ENCODE measurements around the gene PECR. TPM values are rescaled to one million over a fixed set of nuclear protein-coding genes. Genes with fewer than 3 reads are reported as not detected.

The PECR gene
- total and polyA plus RNA-seq, 2 experiments from 2014 or later, result 5.4 to 8.2 TPM

DNA sequence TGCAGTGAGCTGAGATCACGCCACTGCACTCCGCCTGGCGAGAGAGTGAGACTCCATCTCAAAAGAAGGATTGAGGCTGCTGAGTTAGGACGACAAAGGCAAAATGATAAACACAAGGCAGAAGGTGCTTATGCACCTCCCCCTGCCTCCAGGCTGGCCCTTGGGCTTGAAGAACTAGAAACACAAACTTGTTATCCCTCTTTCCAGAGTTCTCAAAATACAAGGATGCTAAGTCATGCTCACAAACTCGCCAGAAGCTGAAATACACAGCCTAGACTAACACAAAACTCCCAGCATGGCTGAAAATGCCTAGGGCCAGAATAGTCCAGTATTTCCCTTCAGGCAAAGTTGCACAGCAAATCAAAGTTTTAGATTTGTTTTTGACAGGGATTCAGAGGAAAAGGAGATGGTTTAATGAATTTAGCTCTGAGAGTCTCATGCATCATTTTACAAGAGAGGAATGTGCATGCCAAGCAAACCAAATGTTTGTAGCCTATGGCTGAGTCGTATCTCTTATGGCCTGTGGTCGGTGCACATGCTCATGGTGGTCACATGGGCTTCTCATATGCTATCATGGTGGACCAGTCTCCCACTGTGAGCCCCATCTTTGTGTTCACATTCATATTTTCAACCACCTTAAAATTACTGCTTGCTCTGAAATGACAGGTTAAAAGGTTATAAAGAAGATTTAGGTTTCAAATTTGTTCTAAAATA, 52.0 kb downstream of the PECR start:
- H3K27me3 ChIP-seq (replicated peaks; ENCODE audit: insufficient read depth), result no peaks in the 10 kb centered on the region
- no peak overlapping the region for H3K4me3 ChIP-seq
- DNase-seq, result peak; percentile 59
- no peaks in the 10 kb centered on the region for H3K36me3 ChIP-seq (ENCODE audit: low read depth)
- H3K9ac ChIP-seq, result no peak overlapping the region
- H3F3A ChIP-seq (ENCODE audit: insufficient read depth), result peaks cover 22% of the 10 kb centered on the region
- no peak overlapping the region for H3K27ac ChIP-seq
- no peak overlapping the region for H2AFZ ChIP-seq
- TF ChIP-seq EZH2 (IDR thresholded peaks at IDR 0.05; ENCODE audit: insufficient read depth, poor library complexity, severe bottlenecking) (no peak), EZH2phosphoT487 (IDR thresholded peaks at IDR 0.05; ENCODE audit: insufficient read depth, low read depth) (no peak)
- no peaks in the 10 kb centered on the region for H3K9me2 ChIP-seq (ENCODE audit: insufficient read depth)
- in situ Hi-C loops (cut with MboI), result no loop called here
- WGBS, 2 experiments (ENCODE audit: low coverage in 1 of 2, low lambda C conversion rate in 2 of 2, missing lambda C conversion rate in 2 of 2), result 87 to 93% methylated on average over 7 of the region's 7 CpGs
- peaks cover 22% of the 10 kb centered on the region for H3K4me1 ChIP-seq (ENCODE audit: insufficient read depth)
- H3K4me2 ChIP-seq (ENCODE audit: unreplicated experiment), result no peak overlapping the region
- no peaks in the 10 kb centered on the region for H3K79me2 ChIP-seq (ENCODE audit: insufficient read depth)
- no peaks in the 10 kb centered on the region for H3K9me3 ChIP-seq (ENCODE audit: low read depth)
- no peaks in the 10 kb centered on the region for H4K20me1 ChIP-seq (ENCODE audit: insufficient read depth)

DNA sequence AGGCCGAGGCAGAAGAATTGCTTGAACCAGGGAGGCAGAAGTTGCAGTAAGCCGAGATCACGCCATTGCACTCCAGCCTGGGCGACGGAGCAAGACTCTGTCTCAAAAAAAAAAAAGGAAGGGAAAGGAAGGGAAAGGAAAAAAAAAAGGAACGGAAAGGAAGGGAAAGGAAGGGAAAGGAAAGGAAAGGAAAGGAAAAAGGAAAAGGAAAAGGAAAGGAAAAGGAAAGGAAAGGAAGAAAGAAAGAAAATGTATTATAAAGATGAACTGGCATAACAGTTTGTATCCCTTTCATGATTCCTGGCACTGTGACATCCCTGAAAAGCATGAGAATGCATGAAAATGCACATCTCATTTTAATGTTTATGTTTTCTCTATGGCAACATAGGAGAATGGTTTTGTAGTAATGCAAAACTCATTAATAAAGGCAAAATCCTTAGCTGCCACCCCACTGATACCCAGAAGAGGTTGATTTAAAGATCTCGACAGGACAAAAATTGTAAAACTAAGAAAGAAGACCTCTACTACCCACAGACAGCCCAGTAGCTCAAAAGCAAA, 56.8 kb downstream of the PECR start:
- Histone ChIP-seq H3K36me3 (ENCODE audit: low read depth) (no peaks in the 10 kb centered on the region), H3K9me3 (ENCODE audit: low read depth) (no peaks in the 10 kb centered on the region), H3K4me1 (ENCODE audit: insufficient read depth) (peaks cover 4% of the 10 kb centered on the region; the same call in 1 of the 2 replicates), H3K27ac (no peak overlapping the region), H3K4me2 (ENCODE audit: unreplicated experiment) (no peak overlapping the region), H3K4me3 (no peak overlapping the region), H3F3A (ENCODE audit: insufficient read depth) (no peaks in the 10 kb centered on the region), H4K20me1 (ENCODE audit: insufficient read depth) (no peaks in the 10 kb centered on the region), H3K9ac (no peak overlapping the region), H3K79me2 (ENCODE audit: insufficient read depth) (no peaks in the 10 kb centered on the region), H3K27me3 (replicated peaks; ENCODE audit: insufficient read depth) (no peaks in the 10 kb centered on the region), H3K9me2 (ENCODE audit: insufficient read depth) (no peaks in the 10 kb centered on the region), H2AFZ (no peak overlapping the region)
- no peak for DNase-seq
- 86 to 93% methylated on average over 4 to 7 of the region's 7 CpGs for WGBS, 2 experiments (ENCODE audit: low coverage in 1 of 2, low lambda C conversion rate in 2 of 2, missing lambda C conversion rate in 2 of 2)
- in situ Hi-C loops (cut with MboI), result loop anchor here (5.0 kb wide), 1 partner anchor 73 kb away; no protein-coding TSS in a partner anchor
- TF ChIP-seq EZH2phosphoT487 (IDR thresholded peaks at IDR 0.05; ENCODE audit: insufficient read depth, low read depth), result no peak
- no peak for TF ChIP-seq EZH2 (IDR thresholded peaks at IDR 0.05; ENCODE audit: insufficient read depth, poor library complexity, severe bottlenecking)

DNA sequence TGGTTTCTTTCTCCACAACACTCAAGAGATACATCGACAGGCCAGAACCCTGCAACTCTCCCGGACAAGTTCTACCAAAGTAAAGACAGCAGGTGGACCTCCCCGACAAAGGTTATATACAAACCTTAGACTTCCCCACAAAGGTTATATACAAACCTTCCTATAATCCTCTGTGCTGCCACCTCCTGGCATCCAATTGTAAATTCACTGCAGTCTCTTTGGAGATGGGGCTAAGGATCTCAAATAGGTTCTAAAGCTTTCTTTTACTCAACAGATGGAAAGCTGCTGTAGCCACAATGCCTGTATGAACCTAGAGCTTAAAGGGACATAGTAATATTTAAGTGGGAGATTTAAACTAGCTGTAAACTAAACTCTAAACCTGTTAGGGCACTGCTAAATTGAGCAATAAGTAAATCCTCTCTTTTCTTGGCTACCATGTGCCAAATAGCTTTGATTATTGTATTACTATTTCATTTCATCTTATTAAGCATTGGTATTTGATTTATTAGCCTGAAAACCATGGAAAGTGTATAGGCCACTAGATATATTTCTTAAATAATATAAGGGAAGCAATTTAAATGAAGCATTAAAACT, 58.5 kb downstream of the PECR start:
- no peak for TF ChIP-seq EZH2phosphoT487 (IDR thresholded peaks at IDR 0.05; ENCODE audit: insufficient read depth, low read depth)
- no peak for TF ChIP-seq EZH2 (IDR thresholded peaks at IDR 0.05; ENCODE audit: insufficient read depth, poor library complexity, severe bottlenecking)
- Histone ChIP-seq H3K4me1 (ENCODE audit: insufficient read depth) (no peaks in the 10 kb centered on the region), H3K27me3 (replicated peaks; ENCODE audit: insufficient read depth) (no peaks in the 10 kb centered on the region), H3K36me3 (ENCODE audit: low read depth) (no peaks in the 10 kb centered on the region), H3K9me2 (ENCODE audit: insufficient read depth) (no peaks in the 10 kb centered on the region), H2AFZ (no peak overlapping the region), H3K27ac (no peak overlapping the region), H3F3A (ENCODE audit: insufficient read depth) (no peaks in the 10 kb centered on the region), H3K79me2 (ENCODE audit: insufficient read depth) (no peaks in the 10 kb centered on the region), H4K20me1 (ENCODE audit: insufficient read depth) (no peaks in the 10 kb centered on the region), H3K9ac (no peak overlapping the region), H3K4me3 (no peak overlapping the region), H3K9me3 (ENCODE audit: low read depth) (no peaks in the 10 kb centered on the region), H3K4me2 (ENCODE audit: unreplicated experiment) (no peak overlapping the region)
- peak; percentile 68 for DNase-seq
- 33 to 39% methylated on average over 3 of the region's 3 CpGs for WGBS, 2 experiments (ENCODE audit: low coverage in 1 of 2, low lambda C conversion rate in 2 of 2, missing lambda C conversion rate in 2 of 2)
- in situ Hi-C loops (cut with MboI), result loop anchor here (5.0 kb wide), 1 partner anchor 71 kb away; no protein-coding TSS in a partner anchor

DNA sequence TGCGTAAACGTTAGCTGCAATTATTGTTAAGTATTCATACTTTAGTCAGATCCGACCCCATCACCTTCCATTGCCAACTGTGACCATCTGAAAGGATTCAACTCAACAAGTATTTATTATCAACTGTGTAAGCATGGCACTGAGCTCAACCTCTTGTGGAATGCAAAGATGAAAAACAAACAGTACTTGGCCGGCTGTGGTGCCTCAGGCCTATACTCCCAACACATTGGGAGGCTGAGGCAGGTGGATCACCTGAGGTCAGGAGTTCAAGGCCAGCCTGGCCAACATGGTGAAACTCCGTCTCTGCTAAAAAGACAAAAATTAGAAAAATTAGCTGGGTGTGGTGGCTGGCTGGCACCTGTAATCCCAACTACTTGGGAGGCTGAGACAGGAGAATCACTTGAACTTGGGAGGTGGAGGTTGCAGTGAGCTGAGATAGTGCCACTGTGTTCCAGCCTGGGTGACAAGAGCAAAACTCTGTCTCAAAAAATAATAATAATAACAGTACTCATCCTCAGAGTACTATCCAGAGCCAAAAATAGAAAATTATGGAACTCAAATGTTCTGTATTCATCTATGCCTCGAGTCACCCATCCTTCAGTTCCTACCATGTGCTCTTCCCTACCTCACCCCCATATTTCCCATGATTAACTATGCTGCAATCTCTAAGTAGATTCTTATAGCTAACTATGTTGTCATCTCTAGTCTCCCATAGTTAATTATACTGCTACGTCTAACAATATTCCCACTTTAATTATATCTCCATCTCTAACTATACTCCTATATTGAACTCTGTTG, 59.6 kb downstream of the PECR start:
- peak; percentile 10 for DNase-seq
- Histone ChIP-seq H3K4me2 (ENCODE audit: unreplicated experiment) (no peak overlapping the region), H3K9me3 (ENCODE audit: low read depth) (no peaks in the 10 kb centered on the region), H3K4me3 (no peak overlapping the region), H2AFZ (no peak overlapping the region), H3K9me2 (ENCODE audit: insufficient read depth) (no peaks in the 10 kb centered on the region), H3K4me1 (ENCODE audit: insufficient read depth) (no peaks in the 10 kb centered on the region), H3K36me3 (ENCODE audit: low read depth) (no peaks in the 10 kb centered on the region), H3K79me2 (ENCODE audit: insufficient read depth) (no peaks in the 10 kb centered on the region), H4K20me1 (ENCODE audit: insufficient read depth) (no peaks in the 10 kb centered on the region), H3F3A (ENCODE audit: insufficient read depth) (no peaks in the 10 kb centered on the region), H3K27ac (no peak overlapping the region), H3K27me3 (replicated peaks; ENCODE audit: insufficient read depth) (no peaks in the 10 kb centered on the region), H3K9ac (no peak overlapping the region)
- 91 to 92% methylated on average over 7 of the region's 7 CpGs for WGBS, 2 experiments (ENCODE audit: low coverage in 1 of 2, low lambda C conversion rate in 2 of 2, missing lambda C conversion rate in 2 of 2)
- in situ Hi-C loops (cut with MboI), result loop anchor here (5.0 kb wide), 1 partner anchor 70 kb away; no protein-coding TSS in a partner anchor
- TF ChIP-seq EZH2 (IDR thresholded peaks at IDR 0.05; ENCODE audit: insufficient read depth, poor library complexity, severe bottlenecking), result no peak
- TF ChIP-seq EZH2phosphoT487 (IDR thresholded peaks at IDR 0.05; ENCODE audit: insufficient read depth, low read depth), result no peak
